H1 (cell line): ENCODE data around the gene AVPR2. TPM values are rescaled to one million over a fixed set of nuclear protein-coding genes. Genes with fewer than 3 reads are reported as not detected.

Experiments
- ATF3 ChIP-seq: IDR thresholded peaks from 2 replicates; pipeline ENCODE4 v1.6.1; 2011; ENCODE audit warnings: low read depth, mild to moderate bottlenecking, low read length; ENCODE audit not compliant: insufficient read depth
- BRCA1 ChIP-seq: IDR thresholded peaks from 2 replicates; pipeline ENCODE4 v1.6.1; 2012; ENCODE audit warnings: low read depth, low read length, improper control_type of control experiment
- HDAC2 ChIP-seq, 2 experiments: fragments of 300-600 bp in 1 of 2; sonication (generic) in 1 of 2; IDR thresholded peaks; 2 replicates each; pipeline ENCODE4 v1.6.1; 2011 to 2012; ENCODE audit warnings: low read depth in 2 of 2, low read length in 2 of 2, mild to moderate bottlenecking in 2 of 2, moderate library complexity in 2 of 2, borderline replicate concordance in 1 of 2, inconsistent platforms in 1 of 2
- TAF1 ChIP-seq: IDR thresholded peaks from 2 replicates; pipeline ENCODE4 v1.6.1; 2011; ENCODE audit warnings: mild to moderate bottlenecking, low read depth, low read length
- USF2 ChIP-seq: IDR thresholded peaks from 2 replicates; pipeline ENCODE4 v1.6.1; 2011; ENCODE audit warnings: low read length, improper control_type of control experiment
- polyA plus RNA-seq, 7 experiments: library from polyadenylated mRNA; depleted of rRNA in 3 of 7; stranded (reverse) in 5 of 7; unstranded in 2 of 7; fragments of >200 nt in 5 of 7; fragments of 200-250 nt in 2 of 7; gene quantifications; 1 replicate in 5 of 7; 2 replicates in 1 of 7; 4 replicates in 1 of 7; pipeline versions ENCODE4 v1.2.1 to v1.2.3, GENCODE V29; 2011 to 2013; ENCODE audit warnings: missing spikeins in 2 of 7, mixed read lengths in 2 of 7
- total RNA-seq: library from RNA; stranded (reverse); fragmentation: NEBNext Ultra II Directional; extraction: Animal tissue kit (Norgen Biotek cat#: 25700); gene quantifications from 2 replicates; pipeline ENCODE4 v1.2.1, GENCODE V29; 2021

AVPR2 gene
- total and polyA plus RNA-seq, 2 of the 8 experiments (the other 6 are each of a cell fraction or from before 2014, with no cell fraction given), result 0.09 TPM; not detected in 1

GRCh38 chrX:153861733-153862310, 42.7 kb upstream of the AVPR2 start (continued):
- TF ChIP-seq TAF1 (no peak), USF2 (no peak), HDAC2 (IDR thresholded peaks at IDR 0.05; ENCODE audit: borderline replicate concordance in 1 of 2, low read depth in 2 of 2, low read length in 2 of 2) (no peak), ATF3 (no peak), BRCA1 (no peak)
